ENCODE measurements around the gene LHFPL2.

The LHFPL2 gene

DNA sequence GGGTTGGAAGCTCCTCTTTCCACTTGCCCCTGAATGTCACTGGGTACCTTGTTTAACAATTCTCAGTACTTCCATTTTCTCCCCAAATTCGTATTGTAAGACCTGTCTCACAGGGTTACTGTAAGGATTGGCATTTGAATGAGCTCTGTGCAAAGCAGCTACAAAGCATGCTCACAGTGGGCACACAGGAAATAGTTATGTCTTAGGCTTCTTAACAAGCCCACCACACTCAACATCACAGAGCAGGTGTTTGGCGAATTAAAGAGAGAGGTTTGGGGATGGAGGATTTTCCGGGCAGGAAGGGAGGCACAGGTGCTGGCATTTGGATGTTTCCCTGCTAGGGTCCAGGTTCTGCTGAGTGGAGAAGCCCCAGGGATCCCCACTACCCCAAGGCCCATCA lies 17.0 kb upstream of the LHFPL2 start:
- no peak for DNase-seq

DNA sequence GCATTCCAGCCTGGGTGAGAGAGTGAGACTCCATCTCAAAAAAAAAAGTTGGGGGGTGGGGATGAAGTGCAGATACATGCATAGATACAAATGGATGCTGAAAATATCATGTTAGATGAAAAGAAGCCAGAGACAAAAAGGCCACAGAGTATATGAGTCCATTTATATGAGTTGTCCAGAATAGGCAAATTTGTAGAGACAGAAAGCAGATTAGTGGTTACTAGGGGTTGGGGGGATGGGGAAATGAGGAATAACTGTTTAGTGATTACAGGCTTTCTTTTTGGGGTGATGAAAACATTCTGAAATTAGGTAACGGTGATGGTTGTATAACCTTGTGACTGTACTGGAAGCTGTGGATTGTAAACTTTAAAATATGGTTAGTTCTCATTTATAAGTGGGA lies 13.8 kb upstream of the LHFPL2 start:
- no peak for DNase-seq

DNA sequence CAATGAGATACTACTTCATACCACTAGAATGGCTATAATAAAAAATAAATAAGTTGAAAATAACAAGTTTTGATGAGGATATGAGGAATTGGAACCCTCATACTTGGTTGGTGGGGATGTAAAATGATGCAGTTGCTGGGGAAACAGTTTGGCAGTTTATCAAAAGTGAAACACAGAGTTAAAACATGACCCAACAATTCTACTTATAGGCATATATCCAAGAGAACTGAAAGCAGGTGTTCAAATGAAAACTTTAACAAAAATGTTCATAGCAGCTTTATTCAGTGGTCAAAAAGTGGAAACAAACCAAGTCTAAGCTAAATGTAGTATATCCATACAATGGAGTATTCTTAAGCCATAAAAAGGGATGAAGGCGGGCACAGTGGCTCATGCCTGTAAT lies 13.1 kb upstream of the LHFPL2 start:
- DNase-seq, result no peak

DNA sequence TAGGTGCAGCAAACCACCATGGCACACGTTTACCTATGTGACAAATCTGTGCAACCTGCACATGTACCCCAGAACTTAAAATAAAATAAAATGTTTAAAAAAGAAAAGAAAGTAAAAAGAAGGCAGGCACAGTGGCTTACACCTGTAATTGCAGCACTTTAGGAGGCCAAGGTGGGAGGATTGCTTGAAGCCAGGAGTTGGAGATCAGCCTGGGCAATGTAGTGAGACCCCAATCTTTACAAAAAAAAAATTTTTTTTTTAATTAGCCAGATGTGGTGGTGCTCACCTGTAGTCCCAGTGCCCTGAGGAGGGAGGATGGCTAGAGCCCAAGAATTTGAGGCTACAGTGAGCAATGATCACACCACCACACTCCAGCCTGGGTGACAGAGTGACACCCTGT lies 12.5 kb upstream of the LHFPL2 start:
- DNase-seq, result no peak

DNA sequence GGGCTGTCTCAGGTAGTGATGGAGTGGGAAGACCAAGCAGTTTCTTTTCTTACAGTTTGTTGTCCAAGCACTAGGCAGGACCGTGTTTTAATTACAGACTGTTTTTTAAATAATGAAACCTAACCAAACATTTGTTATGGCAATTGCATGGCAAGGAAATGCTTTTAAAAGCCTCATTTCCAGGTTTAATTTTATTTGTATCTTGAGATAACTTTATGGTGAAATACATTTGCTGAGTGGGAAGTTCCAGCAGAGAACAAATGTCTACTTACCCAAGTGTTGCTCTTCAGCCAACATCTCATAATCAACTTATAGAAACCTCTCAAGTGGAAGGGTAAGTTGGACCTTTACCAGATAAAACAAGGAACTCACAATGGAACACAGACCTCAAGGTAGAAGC lies 11.8 kb upstream of the LHFPL2 start:
- DNase-seq, result no peak

DNA sequence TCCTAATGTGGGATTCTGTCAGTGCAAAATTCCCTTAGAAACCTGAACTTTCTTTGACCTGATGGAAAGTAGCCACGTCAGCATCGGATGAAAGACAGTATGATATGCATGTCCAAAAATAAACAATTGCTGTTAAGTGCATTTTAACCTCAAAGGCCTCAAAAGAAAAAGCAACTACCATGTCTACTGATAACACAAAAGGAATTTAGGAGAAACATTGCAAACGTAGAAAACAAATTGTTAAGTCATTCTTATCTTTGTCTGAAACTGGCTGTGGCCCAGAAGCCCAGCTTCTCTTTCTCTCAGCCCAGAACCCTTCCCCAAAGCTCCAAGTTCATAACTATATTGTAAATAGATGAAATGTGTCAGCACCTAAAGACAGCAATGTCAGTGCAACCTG lies 11.1 kb upstream of the LHFPL2 start:
- DNase-seq, result no peak

DNA sequence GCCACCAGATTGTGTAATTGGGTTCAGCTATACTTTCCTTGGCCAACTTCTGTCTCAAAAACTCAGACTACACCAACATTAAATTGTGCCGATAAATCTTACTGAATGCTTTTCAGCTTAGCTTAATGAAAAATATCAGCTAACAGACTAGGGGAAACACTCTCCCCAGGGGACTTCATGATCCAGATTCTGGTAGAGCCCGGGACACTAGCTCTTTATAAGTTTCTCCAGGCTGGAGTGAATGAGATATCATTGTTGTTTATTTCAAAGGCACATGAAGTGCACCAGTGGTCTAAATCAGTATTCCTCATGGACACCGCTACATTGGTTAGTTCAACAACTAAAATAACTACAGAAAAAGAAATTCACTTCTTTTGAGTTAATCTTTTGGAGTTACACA lies 10.5 kb upstream of the LHFPL2 start:
- DNase-seq, result no peak

DNA sequence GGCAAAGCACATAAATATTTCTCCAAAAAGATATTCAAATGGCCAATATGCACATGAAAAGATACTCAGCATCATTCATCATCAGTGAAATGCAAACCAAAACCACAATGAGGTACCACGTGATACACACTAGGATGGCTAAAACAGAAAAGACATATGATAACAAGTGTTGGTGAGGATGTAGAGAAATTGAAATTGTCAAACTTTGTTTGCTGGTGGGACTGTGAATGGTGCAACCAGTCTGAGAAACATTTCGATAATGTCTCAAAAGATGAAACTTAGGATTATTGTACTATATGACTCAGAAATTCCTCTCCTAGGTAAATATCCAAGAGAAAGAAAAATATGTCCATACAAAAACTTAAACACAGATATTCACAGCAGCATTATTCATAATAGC lies 8.6 kb upstream of the LHFPL2 start:
- no peak for DNase-seq

DNA sequence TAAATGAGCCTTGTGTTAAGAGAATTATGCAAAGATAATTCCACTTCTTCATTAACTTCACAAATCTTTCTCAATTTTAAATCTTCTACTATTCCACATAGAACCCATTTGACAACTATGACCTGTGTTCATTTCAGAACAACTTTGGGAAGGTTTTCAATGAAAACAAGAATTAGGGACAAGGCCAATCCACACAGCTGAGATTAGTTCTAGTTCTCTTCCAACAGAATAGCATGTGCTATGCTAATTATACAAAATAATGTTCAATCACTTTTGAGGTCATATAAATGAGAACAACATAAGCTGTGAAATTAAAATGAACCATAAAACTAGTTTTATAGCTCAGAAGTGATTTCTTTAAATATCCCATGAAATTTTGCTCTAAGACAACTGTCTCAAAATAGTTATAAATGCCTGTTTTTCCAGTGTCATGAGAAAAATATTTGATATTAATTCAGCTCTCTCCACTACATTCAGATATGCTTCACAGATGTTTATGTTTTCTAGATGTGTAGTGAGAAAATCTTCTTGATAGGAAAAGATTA lies 7.2 kb upstream of the LHFPL2 start:
- no peak for DNase-seq

DNA sequence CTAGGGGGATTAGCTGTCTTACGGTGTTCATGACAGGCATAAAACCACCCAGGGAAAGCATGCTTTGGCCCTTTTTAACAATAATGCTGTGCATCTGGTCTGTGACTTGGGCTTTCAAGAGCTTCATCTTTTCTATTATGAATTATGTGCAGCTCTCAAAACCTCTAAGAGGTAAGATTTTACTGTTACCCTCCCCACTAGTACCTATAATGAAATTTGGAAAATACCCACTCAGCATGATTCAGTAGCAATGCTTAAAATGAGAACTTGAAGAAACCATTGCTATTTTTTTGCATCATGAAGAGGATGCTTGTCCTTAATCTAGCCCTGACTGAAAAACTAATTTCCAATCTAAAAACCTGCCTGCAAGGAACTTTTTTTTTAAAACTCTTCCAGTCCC lies 5.8 kb upstream of the LHFPL2 start:
- DNase-seq, result no peak

DNA sequence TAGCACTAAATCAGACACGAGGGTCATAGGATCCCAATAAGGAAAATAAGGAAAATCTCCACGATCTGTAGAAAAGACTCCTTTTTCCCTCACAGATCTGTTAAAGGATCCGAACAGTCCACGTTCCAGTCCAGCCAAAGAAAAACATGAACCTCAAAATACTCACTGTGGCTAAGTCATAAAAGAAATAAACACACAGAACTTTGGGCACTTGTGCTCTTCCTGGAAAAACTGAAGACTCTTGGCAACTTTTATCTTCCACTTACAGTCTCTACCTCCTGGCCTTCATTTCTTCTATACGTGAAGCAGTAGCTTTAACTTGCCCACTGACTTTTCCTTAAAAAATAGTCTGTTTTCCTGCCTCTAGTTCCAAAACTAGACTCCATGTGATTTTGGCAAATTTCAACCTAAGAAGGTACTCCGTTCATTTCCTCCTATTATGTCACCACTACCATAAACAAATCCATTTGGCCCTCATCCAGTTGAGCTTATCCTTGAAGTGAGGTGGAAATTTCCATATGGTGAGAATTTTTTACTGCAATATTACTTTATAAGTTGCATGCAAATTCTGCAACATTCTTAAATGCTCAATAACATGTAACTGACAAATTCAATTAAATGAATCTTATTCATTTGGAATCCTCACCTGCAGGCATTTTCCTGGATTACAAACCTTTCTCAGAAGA lies 5.3 kb upstream of the LHFPL2 start:
- no peak for DNase-seq

DNA sequence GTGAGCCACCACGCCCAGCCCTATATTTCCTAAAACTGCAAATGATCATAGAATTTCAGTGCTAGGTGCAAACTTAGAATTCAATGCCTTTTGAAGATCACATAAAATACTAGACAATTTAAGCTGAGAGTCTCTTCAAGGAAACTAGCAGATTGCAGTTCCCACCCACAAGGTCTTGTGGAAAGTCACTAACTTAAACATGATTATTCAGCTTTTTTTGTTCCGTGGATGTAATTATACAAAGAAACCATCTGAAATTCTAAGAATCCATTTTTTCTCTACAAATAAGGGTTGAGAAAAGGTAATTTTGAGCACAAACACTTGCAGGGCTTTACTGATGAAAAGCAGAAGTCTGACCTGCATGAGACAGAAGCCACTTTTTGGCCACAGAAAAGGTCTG lies 4.5 kb upstream of the LHFPL2 start:
- no peak for DNase-seq

DNA sequence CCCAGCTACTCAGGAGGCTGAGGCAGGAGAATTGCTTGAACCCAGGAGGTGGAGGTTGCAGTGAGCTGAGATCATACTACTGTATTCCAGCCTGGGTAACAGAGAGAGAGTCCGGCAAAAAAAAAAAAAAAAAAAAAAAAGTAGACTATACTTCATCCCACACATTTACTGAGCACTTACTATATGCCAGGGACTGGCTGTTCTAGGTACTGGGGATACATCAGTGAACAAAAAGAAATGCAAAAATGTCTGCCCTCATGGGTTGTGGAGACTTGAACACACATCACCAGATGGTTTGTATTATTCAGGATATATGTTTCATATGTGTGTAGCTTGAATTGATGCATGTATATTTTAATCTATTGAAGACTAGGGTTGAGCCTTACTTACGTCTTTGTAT lies 2.9 kb upstream of the LHFPL2 start:
- DNase-seq, result no peak

DNA sequence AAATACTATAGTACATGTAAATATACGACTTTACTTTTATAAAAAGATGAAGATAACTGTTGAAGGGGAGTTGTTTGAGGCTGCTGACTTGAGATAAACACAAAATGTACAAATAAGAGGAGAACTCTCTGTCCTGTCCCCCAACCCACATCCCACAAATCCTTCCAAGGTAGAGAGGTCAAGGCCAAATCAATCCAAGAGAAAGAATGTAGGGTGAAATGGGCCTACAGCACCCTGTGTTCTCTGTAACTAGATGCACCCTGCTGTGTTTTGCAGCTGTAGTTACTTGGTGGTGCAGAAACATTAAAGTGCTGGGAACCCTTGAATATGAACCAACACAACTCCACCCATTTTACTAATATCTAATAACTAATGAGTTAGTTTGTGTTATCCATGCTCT lies 2.0 kb upstream of the LHFPL2 start:
- DNase-seq, result no peak

DNA sequence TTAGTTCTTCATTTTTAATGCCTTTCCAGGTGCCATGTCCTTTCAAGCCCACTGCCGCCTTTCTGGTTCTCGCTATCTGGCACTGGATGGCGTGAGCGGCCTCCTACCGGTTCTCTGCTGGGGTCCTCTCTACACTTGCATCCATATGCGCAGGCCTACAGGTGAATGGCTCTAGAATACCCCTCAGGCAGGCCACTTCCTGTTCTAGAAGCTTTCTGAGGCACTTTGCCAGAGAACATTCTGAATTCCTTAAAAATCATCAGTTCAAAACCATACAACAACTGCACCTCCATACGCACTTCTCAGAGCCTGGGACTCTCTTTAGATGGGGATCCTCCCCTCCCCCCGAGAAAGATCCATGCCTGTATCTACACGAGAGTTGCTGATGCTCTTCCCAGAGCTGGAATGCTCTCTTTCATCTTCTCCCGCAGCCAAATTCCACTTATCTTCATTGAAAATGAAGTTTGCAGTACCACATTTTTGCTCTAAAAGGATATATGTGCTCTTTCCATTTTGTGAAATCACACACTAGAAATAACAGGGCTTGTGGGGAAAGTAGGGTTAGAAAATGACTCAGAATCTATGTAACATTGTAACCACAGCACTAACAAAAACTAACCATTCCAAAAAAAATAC lies 1.4 kb upstream of the LHFPL2 start:
- DNase-seq, result no peak

DNA sequence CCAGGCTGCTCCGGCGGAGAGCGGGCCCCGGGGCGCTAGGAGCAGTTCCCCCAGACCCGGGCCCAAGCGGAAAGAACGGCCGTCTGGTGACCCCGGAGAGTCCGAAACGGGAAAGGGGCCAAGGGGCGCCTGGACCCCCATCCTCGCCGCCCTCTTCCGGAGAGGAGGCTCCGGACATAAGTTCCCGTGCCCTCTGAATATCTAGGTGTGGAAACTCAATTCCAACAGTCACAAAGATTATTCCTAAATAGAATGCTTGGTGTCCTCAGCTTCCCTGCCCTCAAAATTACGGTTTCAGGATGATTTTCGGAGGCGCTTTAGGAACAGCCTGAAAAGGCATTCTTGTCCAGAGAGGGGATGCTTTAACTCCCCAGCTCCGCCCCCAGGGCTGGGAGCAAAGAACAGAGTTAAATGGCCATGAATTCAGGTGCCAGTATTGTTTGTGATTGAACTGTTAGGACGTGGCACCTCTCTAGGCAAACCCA lies 681 bp upstream of the LHFPL2 start:
- DNase-seq, result no peak

DNA sequence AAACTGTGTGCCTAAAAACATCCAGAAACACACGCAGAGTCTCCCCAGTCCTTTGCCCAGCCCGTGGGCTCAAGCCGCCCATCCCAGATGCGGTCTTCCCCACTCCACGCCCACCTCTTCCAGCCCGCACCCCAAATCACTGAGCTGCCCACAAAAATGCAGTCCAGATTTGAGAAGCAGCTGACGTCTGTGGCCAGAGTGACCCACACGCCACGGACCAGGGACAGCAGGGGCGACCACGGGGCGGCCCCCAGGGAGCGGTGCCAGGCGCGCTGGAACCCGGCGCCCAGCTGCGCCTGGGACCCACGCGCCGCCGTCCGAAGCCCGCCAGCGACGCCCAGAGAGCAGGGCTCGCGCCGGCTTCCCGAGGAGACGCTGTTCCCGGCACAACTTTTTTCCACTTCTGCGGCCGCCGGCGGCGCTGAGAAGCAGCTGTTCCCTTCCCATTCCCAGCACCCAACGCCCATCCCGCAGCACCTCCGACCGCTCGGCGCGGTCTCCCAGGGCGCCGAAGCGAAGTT lies 674 bp downstream of the LHFPL2 start:
- DNase-seq, result no peak

DNA sequence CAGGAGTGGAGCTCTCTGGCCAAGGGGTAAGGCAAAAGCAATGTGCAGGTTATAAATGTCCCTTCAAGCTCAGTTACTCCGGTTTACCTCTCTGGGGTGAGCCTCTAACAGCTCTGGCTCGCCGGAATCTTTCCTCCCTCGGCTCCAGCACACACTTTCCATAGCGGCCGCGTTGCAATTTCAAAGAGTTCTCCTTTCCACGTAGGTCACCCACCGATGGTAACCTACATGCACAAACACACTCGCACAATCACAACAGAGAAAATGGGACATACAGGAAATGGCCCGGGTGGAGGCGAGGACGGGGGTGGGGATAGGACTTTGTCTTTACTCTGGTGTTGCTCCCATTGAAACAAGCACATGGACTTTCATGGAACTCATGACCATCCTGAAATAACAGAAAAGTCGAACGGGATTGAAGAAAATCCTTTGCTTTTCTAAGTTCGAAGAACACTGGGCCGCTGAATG lies 1.2 kb downstream of the LHFPL2 start:
- DNase-seq, result peak in 1 of 2 donors; percentile 12

DNA sequence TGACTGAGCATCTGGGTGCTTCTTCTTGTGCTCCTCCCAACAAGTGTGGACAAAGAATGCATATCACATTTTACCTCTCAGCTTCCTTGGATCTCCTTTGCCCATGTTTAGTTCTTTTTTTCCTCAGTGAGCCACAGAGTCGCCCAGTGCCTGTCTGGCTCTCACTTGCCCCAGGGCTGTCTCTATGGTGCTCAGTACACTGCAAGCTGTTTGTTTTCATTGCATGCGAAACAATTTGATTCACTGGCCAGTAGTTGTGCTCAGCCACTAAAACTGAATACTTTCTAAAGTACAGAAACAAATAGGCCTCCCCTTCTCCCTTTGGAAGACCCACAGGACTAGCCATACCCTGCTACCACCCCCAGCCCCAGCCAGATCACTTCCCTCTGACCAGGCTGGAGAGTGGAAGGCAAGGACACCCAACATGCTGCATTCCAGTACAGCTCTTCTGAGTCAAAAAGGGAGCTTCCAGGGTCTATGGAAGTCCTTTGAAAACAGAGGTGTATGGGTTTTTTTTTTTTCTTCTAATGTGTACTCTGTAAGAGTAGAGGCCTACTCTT lies 3.8 kb downstream of the LHFPL2 start:
- DNase-seq, result no peak

DNA sequence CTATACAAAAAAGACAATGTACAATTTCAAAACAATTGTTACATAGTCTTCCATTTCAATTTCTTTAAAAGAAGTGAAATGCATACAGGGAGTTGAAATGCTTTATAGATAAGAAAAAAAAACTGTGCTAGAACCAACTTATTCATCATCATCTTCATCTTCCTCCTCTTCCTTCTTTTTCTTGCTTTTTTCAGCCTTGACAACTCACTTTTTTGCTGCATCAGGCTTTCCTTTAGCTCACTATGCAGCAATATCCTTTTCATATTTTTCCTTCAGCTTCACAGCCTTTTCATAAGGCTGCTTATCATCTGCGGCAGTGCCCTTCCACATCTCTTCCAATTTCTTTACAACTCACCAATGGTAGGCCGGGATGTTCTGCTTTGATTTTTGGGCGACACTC lies 4.4 kb downstream of the LHFPL2 start:
- DNase-seq, result no peak

DNA sequence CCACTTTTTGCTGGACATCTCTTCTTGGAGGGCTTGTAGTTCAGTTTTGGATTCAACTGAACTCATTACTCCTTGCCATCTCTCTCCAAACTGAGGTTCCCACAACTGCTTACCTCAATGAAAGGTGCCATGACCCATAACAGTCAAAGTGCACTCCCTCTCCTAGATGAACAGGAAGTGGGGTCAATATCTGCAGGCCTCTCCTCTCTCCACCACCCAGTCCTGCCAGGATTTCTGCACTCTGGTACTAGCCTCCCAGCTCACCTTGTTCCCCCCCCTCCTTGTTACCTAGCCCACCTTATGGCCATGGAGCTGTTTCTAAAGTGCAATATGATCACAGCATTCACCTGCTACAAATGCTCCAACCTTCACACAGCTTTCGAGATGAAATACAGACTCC lies 5.9 kb downstream of the LHFPL2 start:
- DNase-seq, result no peak

DNA sequence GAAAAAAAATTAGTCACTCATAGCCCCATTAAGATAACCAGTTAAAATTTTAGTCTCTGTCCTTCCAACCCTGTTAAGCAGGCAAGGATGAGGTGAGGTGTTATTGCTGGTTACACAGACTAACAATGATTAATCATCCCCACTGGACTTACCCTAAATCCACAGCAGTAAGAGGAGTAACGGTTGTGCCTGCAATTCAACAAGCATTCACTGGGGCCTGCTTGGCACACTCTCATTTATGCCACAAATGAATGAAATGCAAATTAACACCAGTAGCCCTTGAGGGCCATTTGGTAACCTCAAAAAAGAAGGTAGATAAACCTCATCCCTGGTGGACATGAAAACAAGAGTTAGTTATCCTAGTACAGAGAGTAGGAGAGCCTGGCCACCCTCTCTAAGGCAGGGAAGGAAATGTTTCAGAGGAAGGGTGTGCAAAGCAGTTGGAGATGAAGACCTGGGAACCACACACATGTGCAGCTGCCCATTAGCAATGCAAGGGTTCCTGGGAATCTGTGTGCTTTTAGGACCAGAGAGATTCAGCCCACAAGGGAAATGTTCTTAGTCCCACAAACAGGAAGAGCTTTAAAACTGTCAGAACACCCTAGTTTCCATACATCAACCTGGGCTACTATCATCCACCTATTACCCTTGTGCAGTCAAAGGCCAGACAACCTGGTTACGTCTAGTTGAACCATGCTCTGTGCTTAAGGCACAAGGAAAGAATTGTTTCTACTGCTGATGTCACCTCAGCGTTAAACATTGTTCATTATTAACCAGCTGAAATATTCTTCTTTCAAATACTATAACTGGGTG lies 7.7 kb downstream of the LHFPL2 start:
- no peak for DNase-seq

DNA sequence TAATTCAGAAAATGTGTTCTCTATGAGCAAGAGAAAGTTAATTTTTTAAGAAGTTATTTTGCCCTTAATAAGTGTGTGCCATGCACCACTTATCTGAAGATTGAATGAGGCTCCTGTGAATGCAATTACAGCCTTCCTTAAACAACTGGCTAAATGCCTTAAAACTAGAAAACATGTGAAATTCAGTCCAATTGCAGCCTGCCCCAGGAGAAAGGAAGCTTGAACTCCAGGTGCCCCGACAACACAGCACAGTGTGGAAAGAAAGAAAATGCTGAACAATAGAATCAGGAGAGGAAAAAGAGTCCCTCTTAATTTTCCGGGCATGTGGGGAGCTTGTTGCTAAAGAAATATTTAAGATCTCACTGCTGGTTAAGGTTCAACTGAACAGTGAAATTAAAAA lies 8.8 kb downstream of the LHFPL2 start:
- no peak for DNase-seq

Measured in stimulated activated CD4-positive, alpha-beta T cell treated with anti-CD3 and anti-CD28 coated beads, Interleukin-2, amount 100 ng/mL, for 24 hours (primary cell).